Gastrocnemius medialis (tissue), 4 donors: Measurements from ENCODE around the gene ST8SIA6.

ENCODE experiments used
- POLR2A ChIP-seq, 2 donors: fragments of 450-650 bp; IDR thresholded peaks; one replicate each; pipeline ENCODE4 v1.6.1; 2017; ENCODE audit warnings: antibody characterized with exemption in 2 of 2, mild to moderate bottlenecking in 2 of 2, moderate library complexity in 2 of 2
- TF ChIP-seq, protein P1 (sequence below), 5 experiments: fragments of 450-650 bp in 3 of 5; fragments of 200-600 bp in 2 of 5; sonication (generic) in 2 of 5; IDR thresholded peaks in 4 of 5; conservative IDR thresholded peaks in 1 of 5; 1 replicate in 4 of 5; 2 replicates in 1 of 5; pipeline ENCODE4 v1.5.1; 2016 to 2019; ENCODE audit warnings: antibody characterized with exemption in 5 of 5, mild to moderate bottlenecking in 3 of 5, moderate library complexity in 3 of 5

DNA sequence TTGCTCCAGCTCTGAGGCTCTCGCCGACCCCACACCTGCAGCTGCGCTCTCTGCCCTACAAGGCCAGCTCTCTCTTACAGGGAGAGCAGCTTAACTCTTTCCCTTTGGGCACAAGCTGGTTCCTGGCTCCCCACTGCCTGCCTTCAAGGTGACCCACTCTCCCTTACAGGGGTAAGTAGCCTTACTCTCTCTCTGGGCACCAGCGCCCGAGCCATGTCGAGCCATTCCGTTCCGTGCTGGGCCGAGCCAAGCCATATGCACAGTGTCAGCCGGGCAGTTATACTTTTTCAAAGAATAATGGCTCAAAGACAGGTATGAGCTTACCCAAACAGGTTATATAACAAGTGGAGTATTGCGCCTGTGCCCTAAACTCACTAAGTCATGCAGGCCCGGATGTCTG, 181.7 kb downstream of the ST8SIA6 start:
- TF ChIP-seq POLR2A (IDR thresholded peaks at IDR 0.05) = no peak
- TF ChIP-seq, protein P1, sequence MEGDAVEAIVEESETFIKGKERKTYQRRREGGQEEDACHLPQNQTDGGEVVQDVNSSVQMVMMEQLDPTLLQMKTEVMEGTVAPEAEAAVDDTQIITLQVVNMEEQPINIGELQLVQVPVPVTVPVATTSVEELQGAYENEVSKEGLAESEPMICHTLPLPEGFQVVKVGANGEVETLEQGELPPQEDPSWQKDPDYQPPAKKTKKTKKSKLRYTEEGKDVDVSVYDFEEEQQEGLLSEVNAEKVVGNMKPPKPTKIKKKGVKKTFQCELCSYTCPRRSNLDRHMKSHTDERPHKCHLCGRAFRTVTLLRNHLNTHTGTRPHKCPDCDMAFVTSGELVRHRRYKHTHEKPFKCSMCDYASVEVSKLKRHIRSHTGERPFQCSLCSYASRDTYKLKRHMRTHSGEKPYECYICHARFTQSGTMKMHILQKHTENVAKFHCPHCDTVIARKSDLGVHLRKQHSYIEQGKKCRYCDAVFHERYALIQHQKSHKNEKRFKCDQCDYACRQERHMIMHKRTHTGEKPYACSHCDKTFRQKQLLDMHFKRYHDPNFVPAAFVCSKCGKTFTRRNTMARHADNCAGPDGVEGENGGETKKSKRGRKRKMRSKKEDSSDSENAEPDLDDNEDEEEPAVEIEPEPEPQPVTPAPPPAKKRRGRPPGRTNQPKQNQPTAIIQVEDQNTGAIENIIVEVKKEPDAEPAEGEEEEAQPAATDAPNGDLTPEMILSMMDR (IDR thresholded peaks at IDR 0.05 in 4 of 5, conservative IDR thresholded peaks at IDR 0.05 in 1 of 5) = no peak
